DOHH2 (cell line): Measurements from ENCODE around the gene MEGF10.

Experiments used
- H3F3A ChIP-seq: fragments of 200-600 bp; sonication (generic), shearing (Covaris generic); 2 replicates; pipeline ENCODE4 v1.6.0; 2016; ENCODE audit warnings: antibody characterized with exemption, mild to moderate bottlenecking; ENCODE audit not compliant: control insufficient read depth, insufficient read depth
- H3K27ac ChIP-seq: fragments of 200-600 bp; sonication (generic); 2 replicates; pipeline ENCODE4 v1.5.1; 2014; ENCODE audit warnings: low read depth, mild to moderate bottlenecking, low read length, moderate library complexity
- H3K27me3 ChIP-seq: fragments of 200-600 bp; sonication (generic); 2 replicates; pipeline ENCODE4 v1.6.1; 2014; ENCODE audit warnings: mild to moderate bottlenecking, low read length, mixed read lengths; ENCODE audit not compliant: control insufficient read depth
- H3K36me3 ChIP-seq: fragments of 200-600 bp; sonication (generic); 2 replicates; pipeline ENCODE4 v1.6.1; 2014; ENCODE audit warnings: mild to moderate bottlenecking, low read length, moderate library complexity, mixed read lengths; ENCODE audit not compliant: control insufficient read depth
- H3K4me1 ChIP-seq: fragments of 200-600 bp; sonication (generic); 2 replicates; pipeline ENCODE4 v1.6.1; 2014; ENCODE audit warnings: mild to moderate bottlenecking, low read length, mixed read lengths; ENCODE audit not compliant: control insufficient read depth
- H3K4me2 ChIP-seq: fragments of 200-600 bp; sonication (generic); 2 replicates; pipeline ENCODE4 v1.6.0; 2014; ENCODE audit warnings: mild to moderate bottlenecking, low read length, moderate library complexity
- H3K4me3 ChIP-seq: fragments of 200-600 bp; sonication (generic); 2 replicates; pipeline ENCODE4 v1.5.1; 2014; ENCODE audit warnings: mild to moderate bottlenecking, low read length, mixed read lengths
- H3K79me2 ChIP-seq: fragments of 200-600 bp; sonication (generic); 2 replicates; pipeline ENCODE4 v1.6.1; 2014; ENCODE audit warnings: mild to moderate bottlenecking, low read length, mixed read lengths; ENCODE audit not compliant: control insufficient read depth
- H3K9me2 ChIP-seq: fragments of 200-600 bp; sonication (generic); replicated peaks from 2 replicates; pipeline ENCODE4 v1.6.1; 2014; ENCODE audit warnings: mild to moderate bottlenecking, low read length, mixed read lengths; ENCODE audit not compliant: control insufficient read depth
- H3K9me3 ChIP-seq: fragments of 200-600 bp; sonication (generic); 2 replicates; pipeline ENCODE4 v1.6.1; 2014; ENCODE audit warnings: antibody characterized with exemption, low read length, mixed read lengths; ENCODE audit not compliant: control insufficient read depth, insufficient read depth
- H4K20me1 ChIP-seq: fragments of 200-600 bp; sonication (generic); 2 replicates; pipeline ENCODE4 v1.6.0; 2014; ENCODE audit warnings: low read depth, mild to moderate bottlenecking, antibody characterized with exemption, low read length, moderate library complexity; ENCODE audit not compliant: control insufficient read depth, insufficient read depth
- EZH2phosphoT487 ChIP-seq: fragments of 200-600 bp; sonication (generic); IDR thresholded peaks from 2 replicates; pipeline ENCODE4 v1.6.1; 2017; ENCODE audit warnings: borderline replicate concordance, mild to moderate bottlenecking, antibody characterized with exemption, low read length, moderate library complexity, mixed read lengths
- TF ChIP-seq, protein P1 (sequence below): fragments of 200-600 bp; sonication (generic); IDR thresholded peaks from one replicate; pipeline ENCODE4 v1.5.1; 2014; ENCODE audit warnings: antibody characterized with exemption, mild to moderate bottlenecking, low read depth, low read length; ENCODE audit not compliant: poor library complexity, severe bottlenecking

The MEGF10 gene

DNA sequence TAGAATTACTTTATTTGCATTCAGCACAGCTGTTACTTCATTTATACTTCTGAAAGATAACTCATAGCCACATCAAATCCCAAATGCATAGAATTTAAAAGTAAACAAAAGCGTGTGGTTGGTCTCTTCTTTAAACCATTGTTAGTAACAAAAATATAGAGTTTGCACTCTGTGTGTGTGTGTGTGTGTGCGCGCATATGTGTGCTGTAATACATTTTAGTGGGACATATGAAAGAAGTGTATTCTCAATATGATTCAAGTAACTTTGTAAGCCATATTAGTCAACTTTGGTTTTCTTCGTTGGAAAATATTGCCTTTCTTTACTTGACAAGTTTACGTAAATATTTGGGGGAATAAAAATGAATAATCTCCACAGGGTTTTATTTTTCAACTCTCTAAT is 120.8 kb downstream of the MEGF10 start:
- no peak overlapping the region for H3K4me3 ChIP-seq
- no peak overlapping the region for H3K27ac ChIP-seq
- no peaks in the 10 kb centered on the region for H3K4me1 ChIP-seq
- H3K9me3 ChIP-seq, result no peaks in the 10 kb centered on the region
- H4K20me1 ChIP-seq, result no peaks in the 10 kb centered on the region
- no peak for TF ChIP-seq EZH2phosphoT487
- TF ChIP-seq, protein P1, sequence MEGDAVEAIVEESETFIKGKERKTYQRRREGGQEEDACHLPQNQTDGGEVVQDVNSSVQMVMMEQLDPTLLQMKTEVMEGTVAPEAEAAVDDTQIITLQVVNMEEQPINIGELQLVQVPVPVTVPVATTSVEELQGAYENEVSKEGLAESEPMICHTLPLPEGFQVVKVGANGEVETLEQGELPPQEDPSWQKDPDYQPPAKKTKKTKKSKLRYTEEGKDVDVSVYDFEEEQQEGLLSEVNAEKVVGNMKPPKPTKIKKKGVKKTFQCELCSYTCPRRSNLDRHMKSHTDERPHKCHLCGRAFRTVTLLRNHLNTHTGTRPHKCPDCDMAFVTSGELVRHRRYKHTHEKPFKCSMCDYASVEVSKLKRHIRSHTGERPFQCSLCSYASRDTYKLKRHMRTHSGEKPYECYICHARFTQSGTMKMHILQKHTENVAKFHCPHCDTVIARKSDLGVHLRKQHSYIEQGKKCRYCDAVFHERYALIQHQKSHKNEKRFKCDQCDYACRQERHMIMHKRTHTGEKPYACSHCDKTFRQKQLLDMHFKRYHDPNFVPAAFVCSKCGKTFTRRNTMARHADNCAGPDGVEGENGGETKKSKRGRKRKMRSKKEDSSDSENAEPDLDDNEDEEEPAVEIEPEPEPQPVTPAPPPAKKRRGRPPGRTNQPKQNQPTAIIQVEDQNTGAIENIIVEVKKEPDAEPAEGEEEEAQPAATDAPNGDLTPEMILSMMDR, result no peak
- no peaks in the 10 kb centered on the region for H3K79me2 ChIP-seq
- no peaks in the 10 kb centered on the region for H3K9me2 ChIP-seq
- H3K27me3 ChIP-seq, result 0 out of 2 replicates have a peak, but pooled peaks cover under 1% of the 10 kb centered on the region
- no peaks in the 10 kb centered on the region for H3K36me3 ChIP-seq
- no peaks in the 10 kb centered on the region for H3F3A ChIP-seq
- no peak overlapping the region for H3K4me2 ChIP-seq

DNA sequence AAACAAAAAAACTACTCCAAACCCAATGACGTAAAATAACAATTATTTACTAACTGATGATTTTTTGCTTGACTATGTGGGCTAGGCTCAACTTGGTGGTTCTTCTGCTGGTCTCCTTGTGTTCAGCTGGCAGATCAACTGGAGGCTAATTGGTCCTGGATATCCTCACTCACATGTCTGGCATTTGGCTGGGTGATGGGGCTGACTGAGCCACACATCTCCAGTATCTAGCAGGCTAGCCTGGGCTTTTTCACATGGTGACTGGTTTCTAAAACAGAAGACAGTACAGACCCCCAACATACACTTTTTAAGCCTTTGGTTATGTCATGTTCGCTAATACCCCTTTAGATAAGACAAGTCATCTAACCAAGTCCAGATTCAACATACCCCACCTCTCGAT is 122.1 kb downstream of the MEGF10 start:
- Histone ChIP-seq H3K4me2 (no peak overlapping the region), H4K20me1 (no peaks in the 10 kb centered on the region), H3F3A (no peaks in the 10 kb centered on the region), H3K27ac (no peak overlapping the region), H3K27me3 (no peaks in the 10 kb centered on the region), H3K36me3 (no peaks in the 10 kb centered on the region), H3K9me3 (no peaks in the 10 kb centered on the region), H3K4me1 (no peaks in the 10 kb centered on the region), H3K9me2 (no peaks in the 10 kb centered on the region), H3K79me2 (no peaks in the 10 kb centered on the region), H3K4me3 (no peak overlapping the region)
- no peak for TF ChIP-seq EZH2phosphoT487
- TF ChIP-seq, protein P1, result no peak

DNA sequence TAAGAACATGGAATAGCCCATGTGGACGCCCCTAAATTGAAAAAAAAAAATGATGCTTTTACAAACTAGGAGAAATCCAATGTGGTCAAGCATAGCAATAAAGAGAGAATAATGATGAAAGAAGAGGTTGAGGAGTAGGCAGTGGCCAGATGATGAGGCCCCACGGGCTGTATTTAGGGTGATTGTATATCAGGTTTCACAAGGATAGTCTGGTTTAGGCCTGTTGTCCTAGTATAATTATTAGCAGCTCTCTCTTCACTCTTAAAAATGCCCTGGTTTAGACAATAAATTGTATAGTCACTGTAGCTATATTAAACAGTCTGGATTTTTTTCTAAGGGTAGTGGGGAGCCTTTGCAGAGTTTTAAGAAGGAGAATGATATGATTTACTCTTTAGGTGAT is 124.4 kb downstream of the MEGF10 start:
- TF ChIP-seq EZH2phosphoT487, result no peak
- TF ChIP-seq, protein P1, result no peak
- Histone ChIP-seq H3K27ac (no peak overlapping the region), H3K27me3 (no peaks in the 10 kb centered on the region), H3K4me1 (no peaks in the 10 kb centered on the region), H3K79me2 (no peaks in the 10 kb centered on the region), H4K20me1 (no peaks in the 10 kb centered on the region), H3K36me3 (no peaks in the 10 kb centered on the region), H3K9me2 (no peaks in the 10 kb centered on the region), H3K4me3 (no peak overlapping the region), H3F3A (no peaks in the 10 kb centered on the region), H3K9me3 (no peaks in the 10 kb centered on the region), H3K4me2 (no peak overlapping the region)

DNA sequence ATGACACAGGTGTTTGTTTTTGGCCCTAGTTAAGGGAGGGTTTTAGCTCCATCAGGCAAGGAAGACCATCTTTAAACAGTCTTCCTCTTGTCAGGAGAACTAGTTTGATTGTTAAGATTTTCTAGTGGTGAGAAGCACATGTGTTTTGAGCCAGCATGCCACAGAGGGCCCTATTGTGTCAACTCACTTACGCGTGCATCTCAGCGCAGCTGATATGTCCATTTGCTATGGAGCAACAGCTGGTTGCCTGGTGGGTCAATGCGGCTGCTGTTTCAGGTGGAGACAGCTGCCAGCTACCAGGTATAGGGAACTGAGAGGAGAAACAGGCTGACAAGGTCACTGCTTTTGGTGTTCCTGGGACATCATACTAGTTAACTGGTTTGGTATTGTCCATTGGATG is 126.3 kb downstream of the MEGF10 start:
- H4K20me1 ChIP-seq, result no peaks in the 10 kb centered on the region
- TF ChIP-seq, protein P1, result no peak
- TF ChIP-seq EZH2phosphoT487, result no peak
- no peaks in the 10 kb centered on the region for H3K79me2 ChIP-seq
- no peak overlapping the region for H3K27ac ChIP-seq
- no peaks in the 10 kb centered on the region for H3K4me1 ChIP-seq
- H3K36me3 ChIP-seq, result no peaks in the 10 kb centered on the region
- H3K4me2 ChIP-seq, result no peak overlapping the region
- no peaks in the 10 kb centered on the region for H3K9me2 ChIP-seq
- no peaks in the 10 kb centered on the region for H3K9me3 ChIP-seq
- H3K4me3 ChIP-seq, result no peak overlapping the region
- H3F3A ChIP-seq, result no peaks in the 10 kb centered on the region
- H3K27me3 ChIP-seq, result no peaks in the 10 kb centered on the region
